NCI-H1092 (cell line): ENCODE data around the gene HSD17B11.
"Not testable (repeated sequence)": the region's sequence is repeated elsewhere in the genome, so short reads cannot be mapped to it uniquely, and the experiment has no call there.

Source experiments
- DNase-seq: peaks from one replicate; lab custom pipeline; 2025; lab: John Stamatoyannopoulos, UW

The HSD17B11 gene

DNA sequence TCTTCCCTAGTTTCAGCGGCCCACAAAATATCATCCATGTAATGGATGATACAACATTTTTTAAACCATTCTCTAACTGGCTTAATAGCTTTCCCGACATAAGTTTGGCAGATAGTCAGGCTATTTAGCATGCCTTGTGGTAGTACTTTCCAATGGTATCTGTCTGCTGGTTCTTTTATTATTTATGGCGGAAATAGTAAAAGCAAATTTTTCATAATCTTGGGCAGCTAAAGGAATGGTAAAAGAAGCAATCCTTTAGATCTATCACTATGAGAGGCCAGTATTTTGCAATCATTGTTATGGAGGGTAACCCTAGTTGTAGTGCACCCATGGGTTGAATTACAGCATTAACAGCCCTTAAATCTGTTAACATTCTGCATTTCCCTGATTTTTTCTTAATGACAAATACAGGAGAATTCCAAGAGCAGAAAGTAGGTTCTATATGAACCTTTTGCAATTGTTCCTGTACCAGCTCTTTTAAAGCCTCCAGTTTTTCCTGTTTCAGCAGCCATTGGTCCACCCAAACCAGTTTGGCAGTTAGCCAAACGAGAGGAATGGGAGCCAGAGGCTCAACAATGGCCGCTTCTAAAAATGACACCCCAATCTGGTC, 14.3 kb upstream of the HSD17B11 start:
- DNase-seq: no peak

DNA sequence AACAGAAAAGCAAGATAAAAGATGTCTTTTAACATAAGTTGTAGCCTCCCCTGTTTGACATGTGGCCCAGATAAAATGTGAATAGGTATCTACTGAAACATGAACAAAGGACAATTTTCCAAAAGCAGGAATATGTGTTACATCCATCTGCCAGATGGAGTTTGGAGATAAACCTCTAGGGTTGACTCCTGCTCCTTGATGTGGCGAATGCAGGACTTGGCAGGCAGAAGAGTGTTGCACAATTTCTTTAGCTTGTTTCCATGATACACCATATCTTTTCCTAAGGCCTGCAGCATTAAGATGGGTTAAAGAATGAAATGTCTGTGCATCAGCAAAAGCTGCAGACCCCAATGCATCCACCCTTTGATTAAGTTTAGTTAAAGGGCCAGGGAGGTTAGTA, 12.7 kb upstream of the HSD17B11 start:
- not testable (repeated sequence) for DNase-seq

DNA sequence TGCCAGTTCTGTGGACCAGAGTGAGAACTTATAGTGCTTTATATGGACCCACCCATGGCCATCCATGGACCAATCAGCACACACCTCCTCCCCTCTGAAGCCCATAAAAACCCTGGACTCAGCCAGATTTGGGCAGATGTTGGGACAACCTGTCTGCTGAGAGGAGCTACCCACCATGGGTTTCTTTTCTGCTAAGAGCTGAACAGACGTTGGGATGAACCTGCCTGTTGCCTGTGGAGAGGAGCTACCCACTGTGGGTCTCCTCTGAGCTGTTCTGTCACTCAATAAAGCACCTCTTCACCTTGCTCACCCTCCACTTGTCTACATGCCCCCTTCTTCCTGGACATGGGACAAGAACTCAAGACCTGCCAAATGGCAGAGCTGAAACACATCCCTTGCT, 9.0 kb upstream of the HSD17B11 start:
- DNase-seq: no peak

DNA sequence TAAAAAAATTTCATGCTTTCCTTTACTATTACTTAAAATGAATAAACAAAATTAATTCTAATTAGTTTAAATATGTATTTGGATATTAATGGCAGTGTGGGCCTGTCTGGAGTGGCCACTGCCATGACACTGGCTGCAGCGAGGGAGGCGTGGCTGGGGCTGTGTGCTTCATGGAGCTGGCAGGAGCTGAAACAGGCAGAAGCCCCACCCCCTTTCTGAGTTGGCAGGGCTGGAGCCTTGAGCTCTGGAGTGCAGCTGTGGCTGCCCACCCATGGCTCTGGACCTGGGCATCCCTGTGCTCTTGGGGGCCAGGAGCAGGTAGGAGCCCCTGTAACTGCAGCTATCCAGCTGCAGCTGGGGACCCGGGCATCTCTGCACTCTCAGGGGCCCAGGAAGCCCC, 8.2 kb upstream of the HSD17B11 start:
- no peak for DNase-seq

DNA sequence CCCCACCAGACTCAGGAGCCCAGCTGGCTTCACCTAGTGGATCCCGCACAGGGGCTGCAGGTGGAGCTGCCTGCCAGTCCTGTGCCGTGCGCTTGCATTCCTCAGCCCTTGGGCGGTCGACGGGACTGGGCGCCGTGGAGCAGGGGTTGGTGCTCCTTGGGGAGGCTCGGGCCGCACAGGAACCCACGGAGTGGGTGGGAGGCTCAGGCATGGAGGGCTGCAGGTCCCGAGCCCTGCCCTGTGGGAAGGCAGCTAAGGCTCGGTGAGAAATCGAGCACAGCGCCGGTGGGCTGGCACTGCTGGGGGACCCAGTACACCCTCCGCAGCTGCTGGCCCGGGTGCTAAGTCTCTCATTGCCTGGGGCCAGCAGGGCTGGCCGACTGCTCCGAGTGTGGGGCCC, 4.9 kb upstream of the HSD17B11 start:
- DNase-seq: not testable (repeated sequence)

DNA sequence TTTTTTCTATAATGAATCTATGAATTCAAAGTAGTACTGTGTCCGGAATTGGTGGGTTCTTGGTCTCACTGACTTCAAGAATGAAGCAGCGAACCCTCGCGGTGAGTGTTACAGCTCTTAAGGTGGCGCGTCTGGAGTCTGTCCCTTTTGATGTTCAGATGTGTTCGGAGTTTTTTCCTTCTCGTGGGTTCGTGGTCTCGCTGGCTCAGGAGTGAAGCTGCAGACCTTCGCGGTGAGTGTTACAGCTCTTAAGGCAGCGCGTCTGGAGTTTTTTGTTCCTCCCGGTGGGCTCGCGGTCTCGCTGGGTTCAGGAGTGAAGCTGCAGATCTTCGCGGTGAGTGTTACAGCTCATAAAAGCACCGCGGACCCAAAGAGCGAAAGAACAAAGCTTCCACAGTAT, 4.1 kb upstream of the HSD17B11 start:
- not testable (repeated sequence) for DNase-seq

DNA sequence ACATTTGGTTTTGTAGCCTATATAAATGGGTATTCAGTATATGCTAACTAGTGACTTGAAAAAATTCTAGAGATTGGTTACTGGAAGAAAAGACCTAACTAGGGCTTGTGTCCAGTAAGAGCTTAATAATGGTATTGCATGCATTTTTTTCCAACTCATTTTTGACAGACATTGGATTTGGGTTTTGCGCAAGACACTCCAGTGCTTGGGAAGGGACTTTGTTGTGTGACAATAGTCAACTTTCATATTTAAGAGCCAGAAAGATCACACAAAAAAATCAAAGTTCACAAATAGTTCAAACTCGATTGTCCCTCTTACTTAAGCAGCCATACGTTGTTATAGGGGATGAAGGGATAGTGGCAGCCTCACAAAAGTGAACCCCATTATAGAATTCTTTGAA, 1.2 kb upstream of the HSD17B11 start:
- no peak for DNase-seq

DNA sequence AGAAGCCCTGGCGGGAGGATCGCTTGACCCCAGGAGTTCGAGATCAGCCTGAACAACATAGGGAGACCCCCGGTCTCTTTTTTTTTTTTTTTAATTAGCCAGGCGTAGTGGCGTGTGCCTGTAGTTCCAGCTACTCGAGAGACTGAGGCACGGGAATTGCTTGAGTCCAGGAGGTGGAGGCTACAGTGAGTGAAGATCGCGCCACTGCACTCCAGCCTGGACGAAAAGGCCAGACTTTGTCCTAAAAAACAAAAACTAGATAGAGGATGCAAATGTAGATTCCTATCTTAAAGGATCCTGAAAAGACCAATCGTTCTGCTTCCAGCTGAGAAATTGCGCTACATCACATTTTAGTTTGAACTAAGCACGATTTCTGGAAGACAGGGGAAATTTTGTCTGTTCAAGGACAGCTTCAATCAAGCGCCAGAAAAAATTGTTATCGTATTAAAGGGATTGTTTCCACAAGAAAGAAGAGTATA, 627 bp upstream of the HSD17B11 start:
- no peak for DNase-seq

DNA sequence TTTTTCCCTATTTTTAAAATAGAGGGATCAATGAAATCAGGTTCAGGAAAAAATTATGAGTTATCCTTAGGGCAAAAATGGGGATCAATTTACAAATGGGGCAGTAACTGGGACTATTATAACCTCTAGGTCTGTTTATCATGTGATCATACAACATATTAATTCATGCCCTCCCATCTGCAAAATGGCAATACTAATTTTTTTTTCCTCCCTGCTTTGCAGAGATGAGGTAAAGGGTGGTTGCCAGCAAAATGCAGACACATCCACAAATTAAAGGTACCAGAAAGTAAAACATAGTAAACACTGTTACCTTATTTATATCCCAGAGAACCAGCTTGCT, 467 bp downstream of the HSD17B11 start:
- no peak for DNase-seq

DNA sequence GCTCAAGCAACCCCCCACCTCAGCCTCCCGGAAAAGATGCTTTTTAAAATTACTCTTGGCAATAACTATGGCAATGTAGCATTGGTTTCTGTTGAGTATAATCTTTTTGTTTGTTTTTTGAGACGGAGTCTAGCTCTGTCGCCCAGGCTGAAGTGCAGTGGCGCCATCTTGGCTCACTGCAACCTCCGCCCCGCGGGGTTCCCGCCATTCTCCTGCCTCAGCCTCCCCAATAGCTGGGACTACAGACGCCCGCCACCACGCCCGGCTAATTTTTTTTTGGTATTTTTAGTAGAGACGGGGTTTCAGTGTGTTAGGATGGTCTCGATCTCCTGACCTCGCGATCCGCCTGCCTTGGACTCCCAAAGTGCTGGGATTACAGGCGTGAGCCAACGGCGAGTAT, 933 bp downstream of the HSD17B11 start:
- not testable (repeated sequence) for DNase-seq

DNA sequence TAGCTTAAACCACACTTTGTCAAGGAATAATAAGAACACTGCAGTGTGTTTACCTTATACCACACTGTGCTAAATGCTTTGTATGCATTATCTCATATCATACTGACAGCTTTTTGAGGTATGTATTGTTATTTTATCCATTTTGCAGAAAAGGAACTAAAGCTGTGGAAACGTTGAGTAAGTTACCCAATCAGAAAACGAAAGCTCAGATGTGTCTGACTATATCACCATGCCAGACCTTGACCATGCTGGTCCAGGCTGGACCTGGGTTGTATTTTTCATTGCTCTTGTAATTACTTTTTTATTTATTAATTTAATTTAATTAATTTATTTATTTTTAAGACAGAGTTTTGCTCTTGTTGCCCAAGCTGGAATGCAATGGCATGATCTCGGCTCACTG, 2.1 kb downstream of the HSD17B11 start:
- DNase-seq: no peak

DNA sequence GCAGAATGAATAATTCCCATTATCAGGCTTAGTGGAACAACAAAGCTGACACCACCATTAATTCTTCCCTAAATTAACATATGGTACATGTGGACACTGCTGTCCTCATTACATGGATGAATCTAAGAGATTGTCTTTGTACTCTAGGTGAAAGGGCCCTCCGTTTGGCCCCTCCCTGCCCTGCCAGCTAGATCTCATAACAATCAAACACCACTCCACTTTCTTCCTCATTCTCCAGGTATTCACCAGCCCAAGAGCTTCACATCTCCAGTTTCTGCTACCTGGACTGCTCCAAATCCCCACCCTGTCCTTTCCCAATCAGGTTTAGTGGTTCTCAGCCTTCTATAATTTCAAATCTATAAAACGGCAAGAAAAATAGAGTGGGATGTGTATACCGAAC, 3.8 kb downstream of the HSD17B11 start:
- no peak for DNase-seq

DNA sequence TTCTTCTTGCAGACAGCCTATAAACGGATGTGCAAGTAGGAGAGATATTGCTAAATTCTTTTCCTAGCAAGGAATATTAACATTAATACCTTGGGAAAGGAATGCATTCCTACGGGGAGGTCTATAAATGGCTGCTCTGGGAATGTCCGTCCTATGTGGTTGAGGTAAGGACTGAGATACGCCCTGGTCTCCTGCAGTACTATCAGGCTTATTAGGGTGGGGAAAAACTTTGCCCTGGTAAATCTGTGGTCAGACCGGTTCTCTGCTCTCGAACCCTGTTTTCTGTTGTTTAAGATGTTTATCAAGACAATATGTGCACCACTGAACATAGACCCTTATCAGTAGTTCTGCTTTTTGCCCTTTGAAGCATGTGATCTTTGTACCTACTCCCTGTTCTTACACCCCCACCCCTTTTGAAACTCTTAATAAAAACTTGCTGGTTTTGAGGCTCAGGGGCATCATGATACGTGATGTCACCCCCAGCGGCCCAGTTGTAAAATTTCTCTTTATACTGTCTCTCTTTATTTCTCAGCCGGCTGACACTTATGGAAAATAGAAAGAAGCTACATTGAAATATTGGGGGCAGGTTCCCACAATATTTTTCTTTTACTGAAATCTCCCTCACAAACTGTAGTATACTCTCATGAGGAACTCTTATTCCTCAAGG, 6.4 kb downstream of the HSD17B11 start:
- not testable (repeated sequence) for DNase-seq

DNA sequence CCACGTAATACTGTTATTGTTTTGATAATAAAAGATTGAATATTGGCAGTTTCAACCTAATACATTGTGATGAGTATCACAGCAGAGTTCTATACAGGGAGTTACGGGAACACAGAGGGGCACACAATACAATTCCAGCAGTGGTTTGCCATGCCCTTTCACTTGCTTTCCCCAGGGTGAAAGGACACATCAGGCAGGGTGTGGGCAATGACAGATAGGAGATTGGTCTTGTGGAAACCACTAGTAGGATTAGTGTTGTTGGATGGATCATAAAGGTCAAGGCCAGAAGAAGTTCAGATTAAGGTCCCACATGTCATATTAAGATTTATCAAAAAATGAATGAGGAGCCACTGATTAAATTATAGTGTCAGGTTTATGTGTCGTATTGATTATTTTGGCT, 8.1 kb downstream of the HSD17B11 start:
- no peak for DNase-seq

DNA sequence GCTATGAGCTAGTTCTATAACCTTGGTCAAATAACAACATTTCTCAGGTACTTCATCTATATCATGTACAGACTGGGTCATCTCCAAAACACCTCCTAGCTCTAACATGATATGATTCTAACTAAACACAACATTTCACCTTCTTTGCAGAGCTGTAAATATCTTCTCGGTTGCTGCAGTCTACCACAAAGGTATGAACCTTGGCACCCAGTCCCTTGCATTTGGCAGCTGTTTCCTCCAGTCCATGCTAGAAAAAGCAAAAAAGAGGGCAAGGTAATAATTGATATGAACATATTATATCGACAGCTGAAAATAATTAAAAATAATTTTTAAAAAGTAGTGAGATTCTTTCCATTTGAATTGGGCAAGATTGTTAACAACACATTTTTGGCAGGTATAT, 8.9 kb downstream of the HSD17B11 start:
- no peak for DNase-seq

DNA sequence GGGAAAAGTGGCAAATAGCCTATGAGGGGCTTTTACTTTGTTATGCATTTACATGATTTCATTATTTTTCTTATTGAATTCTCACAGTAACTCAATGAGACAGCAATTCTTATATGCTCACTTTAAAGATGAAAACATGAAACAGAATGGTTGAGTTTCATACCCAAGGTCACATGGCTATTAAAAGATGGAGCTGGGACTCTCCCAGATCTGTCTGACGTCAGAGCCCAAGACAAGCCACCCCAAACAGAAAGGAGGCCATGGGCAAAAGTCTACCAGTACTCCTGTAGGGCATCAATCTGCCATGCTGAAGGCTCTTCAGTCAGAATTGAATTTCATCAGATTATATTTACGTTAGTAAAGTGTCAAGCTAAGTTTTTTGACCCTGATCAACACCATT, 13.2 kb downstream of the HSD17B11 start:
- DNase-seq: no peak

DNA sequence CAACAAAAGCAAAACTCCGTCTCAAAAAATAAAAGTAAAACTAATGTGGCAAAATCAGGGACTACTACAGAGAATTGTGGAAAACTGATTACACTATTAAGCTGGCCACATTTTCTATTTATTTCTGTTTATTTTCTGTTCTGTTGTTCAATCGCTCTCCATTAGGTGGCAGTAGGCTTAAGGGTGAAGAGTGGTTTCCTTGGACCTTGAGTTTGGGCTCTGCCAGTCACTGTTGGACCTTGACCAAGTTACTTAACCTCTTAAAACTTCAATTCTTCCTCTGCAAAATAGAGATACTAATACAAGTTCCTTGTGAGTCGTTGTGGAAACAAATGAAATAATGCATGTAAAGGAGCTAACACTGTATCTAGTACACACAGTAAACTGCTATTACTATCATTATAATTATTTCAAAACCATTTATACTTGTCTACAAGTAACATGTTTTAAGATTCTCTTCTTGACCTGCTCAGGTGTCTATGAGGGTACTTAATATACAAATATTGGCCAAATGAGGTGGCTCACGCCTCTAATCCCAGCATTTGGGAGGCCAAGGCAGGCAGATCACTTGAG, 15.2 kb downstream of the HSD17B11 start:
- no peak for DNase-seq

DNA sequence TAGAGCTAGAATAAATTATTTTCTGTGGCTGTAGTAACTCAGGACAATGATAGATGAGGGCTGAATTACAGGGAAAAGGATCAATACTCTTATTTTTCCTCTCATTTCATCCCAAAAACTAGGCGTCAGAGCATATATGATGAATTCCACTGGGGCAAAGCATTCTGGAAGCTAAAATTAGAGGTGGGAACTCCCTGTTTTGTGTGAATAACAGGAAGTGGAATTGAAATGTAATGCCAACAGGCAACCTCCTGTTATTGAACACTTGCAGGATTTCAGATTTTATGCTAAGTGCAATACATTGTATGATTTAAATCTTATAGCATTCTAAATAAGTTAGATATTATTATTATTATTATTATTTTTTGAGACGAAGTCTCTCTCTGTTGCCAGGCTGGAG, 20.9 kb downstream of the HSD17B11 start:
- no peak for DNase-seq

DNA sequence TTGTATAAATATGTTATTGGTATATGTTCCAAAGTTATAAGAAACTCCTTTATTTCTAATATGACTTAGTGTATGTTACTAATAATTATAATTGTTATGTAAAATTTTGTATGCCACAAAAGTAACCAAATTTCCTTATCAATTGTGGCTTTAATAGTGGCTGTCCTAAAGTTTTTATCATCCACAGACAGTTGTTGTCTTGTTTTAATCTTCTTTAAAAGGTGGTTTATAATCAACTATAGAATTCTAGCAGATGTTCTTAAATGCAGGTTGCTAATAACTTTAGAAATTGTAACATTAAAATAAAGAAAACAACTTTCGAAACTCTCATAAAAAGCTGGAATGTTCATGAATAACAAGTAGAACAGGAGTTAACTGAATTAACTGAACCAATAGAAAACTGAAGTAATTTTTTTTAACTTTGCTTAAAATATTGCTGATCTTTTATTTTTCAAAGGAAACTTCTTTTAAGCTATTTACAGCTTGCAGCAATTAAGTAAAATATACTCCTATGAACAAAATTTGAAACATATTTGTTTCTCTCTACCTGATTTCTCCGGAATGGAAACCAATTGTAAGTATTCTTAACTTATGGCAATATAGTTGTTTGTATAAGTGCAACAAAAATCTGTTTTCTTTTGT, 24.3 kb downstream of the HSD17B11 start:
- DNase-seq: no peak

DNA sequence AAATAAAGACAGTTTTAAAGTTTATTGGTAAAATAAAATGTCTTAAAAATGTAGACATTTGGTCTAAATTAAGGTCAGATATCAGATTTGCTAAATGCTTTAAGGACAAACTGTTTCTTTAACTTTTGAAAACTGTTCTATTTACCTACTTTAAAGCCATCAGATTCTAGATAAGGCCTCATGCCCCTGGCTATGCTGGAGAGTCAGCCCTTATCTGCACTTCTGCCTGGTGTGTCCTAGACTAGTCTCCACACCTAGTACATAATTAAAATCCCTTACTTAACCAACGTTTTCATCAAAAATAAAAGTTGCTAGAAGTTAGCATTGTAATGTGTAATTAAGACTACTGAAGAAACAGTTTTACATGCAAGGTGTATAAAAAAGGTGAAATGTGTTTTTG, 25.6 kb downstream of the HSD17B11 start:
- no peak for DNase-seq

DNA sequence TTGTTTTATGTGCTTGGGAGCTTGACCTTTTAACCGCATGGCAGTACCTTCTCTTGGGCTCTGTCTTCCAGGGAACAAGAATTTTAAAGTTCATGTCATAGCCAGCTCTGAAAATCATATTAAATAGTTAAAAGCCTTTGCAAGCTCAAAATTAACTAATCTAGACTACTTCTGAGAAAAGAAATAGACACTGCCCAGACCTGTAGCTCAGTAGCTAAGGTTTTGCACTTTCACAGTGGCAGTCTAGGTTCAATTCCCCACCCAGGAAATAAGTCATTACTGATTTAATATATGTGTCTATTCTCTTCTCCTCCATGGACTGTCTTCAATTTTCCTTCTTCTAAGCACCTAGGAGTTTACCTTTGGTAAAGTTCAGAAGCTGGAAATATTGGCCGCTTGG, 27.4 kb downstream of the HSD17B11 start:
- DNase-seq: no peak

DNA sequence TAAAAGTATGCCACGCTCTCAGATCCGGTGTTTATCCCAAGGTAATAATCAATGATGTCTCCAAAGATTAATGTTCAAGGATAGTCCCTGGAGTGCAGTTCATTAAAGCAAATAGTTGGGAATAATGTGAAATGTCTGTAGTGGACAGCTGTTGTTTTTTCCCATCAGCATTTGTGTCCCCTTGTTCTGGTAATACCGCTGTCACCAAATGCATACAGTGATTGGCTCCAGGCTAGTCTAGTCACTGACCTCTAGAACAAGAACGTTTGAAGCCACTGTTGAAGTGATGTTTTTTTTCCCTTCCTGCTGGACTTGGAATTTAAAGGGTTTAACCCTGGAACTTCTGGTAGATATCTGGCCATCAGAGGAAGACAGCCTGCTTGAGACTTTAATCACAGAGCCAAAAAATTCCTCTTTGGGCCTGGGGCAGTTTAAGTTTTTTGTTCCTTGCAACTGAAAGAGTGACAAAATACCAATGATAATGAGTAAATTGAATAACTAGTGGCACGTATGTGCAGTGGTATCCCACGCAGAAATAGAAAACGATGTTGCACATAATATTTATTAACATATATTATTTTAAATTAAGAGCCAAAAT, 30.6 kb downstream of the HSD17B11 start:
- no peak for DNase-seq

DNA sequence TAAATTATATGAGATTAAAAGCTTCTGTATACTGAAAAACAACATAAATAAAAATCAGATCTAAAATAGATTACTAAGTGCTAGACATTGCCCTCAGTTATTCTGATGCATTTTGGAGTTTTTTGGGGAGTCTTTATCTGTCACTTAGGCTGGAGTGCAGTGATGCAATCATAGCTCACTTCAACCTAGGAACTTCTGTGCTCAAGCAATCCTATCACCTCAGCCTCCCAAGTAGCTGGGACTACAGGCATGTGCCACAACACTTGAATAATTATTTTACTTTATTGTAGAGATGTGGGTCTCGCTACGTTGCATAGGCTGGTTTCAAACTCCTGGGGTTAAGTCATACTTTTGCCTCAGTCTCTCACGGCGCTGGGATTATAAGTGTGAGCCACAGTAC, 31.7 kb downstream of the HSD17B11 start:
- DNase-seq: no peak
